Measurements from ENCODE around the gene ZNF444. TPM values are rescaled to one million over a fixed set of nuclear protein-coding genes. Genes with fewer than 3 reads are reported as not detected.
"Not testable (repeated sequence)": the region's sequence is repeated elsewhere in the genome, so short reads cannot be mapped to it uniquely, and the experiment has no call there.

Gene ZNF444
- total RNA-seq, 1 donor from 2014 or later, result 47.9 TPM

- H3K27me3 Mint-ChIP-seq (ENCODE audit: unreplicated experiment), result no peaks in the 10 kb centered on the region
- TF ChIP-seq CTCF (IDR thresholded peaks at IDR 0.05), result no peak
- H3K36me3 Mint-ChIP-seq (ENCODE audit: unreplicated experiment), result peaks cover 9% of the 10 kb centered on the region
- no peak overlapping the region for H3K4me3 Mint-ChIP-seq (ENCODE audit: unreplicated experiment)
- no peak for DNase-seq (ENCODE audit: extremely low spot score, unreplicated experiment)
- H3K4me1 Mint-ChIP-seq (ENCODE audit: unreplicated experiment), result peaks cover 26% of the 10 kb centered on the region
- peak overlapping the region; percentile 7 for H3K27ac Mint-ChIP-seq (ENCODE audit: unreplicated experiment)
- H3K9me3 Mint-ChIP-seq (ENCODE audit: unreplicated experiment), result no peaks in the 10 kb centered on the region
These were observed 36.7 kb upstream of the ZNF444 start for GRCh38 chr19:56104423-56104822.

GRCh38 chr19:56105090-56105701 lies 35.9 kb upstream of the ZNF444 start:
- Mint-ChIP-seq H3K4me1 (ENCODE audit: unreplicated experiment) (peaks cover 33% of the 10 kb centered on the region), H3K9me3 (ENCODE audit: unreplicated experiment) (no peaks in the 10 kb centered on the region), H3K27ac (ENCODE audit: unreplicated experiment) (peak overlapping the region; percentile 75), H3K4me3 (ENCODE audit: unreplicated experiment) (no peak overlapping the region), H3K27me3 (ENCODE audit: unreplicated experiment) (no peaks in the 10 kb centered on the region), H3K36me3 (ENCODE audit: unreplicated experiment) (peaks cover 5% of the 10 kb centered on the region)
- no peak for DNase-seq (ENCODE audit: extremely low spot score, unreplicated experiment)
- peak; percentile 62 for TF ChIP-seq CTCF (IDR thresholded peaks at IDR 0.05)

GRCh38 chr19:56105831-56106396 lies 35.2 kb upstream of the ZNF444 start:
- not testable (repeated sequence) for H3K36me3 Mint-ChIP-seq (ENCODE audit: unreplicated experiment); H3K9me3 Mint-ChIP-seq (ENCODE audit: unreplicated experiment)
- H3K27ac Mint-ChIP-seq (ENCODE audit: unreplicated experiment), result peak overlapping the region; percentile 69

GRCh38 chr19:56106397-56106849 lies 34.7 kb upstream of the ZNF444 start:
- Mint-ChIP-seq H3K9me3 (ENCODE audit: unreplicated experiment) (no peaks in the 10 kb centered on the region), H3K4me3 (ENCODE audit: unreplicated experiment) (no peak overlapping the region), H3K36me3 (ENCODE audit: unreplicated experiment) (peaks cover 4% of the 10 kb centered on the region), H3K4me1 (ENCODE audit: unreplicated experiment) (peaks cover 45% of the 10 kb centered on the region), H3K27ac (ENCODE audit: unreplicated experiment) (peak overlapping the region; percentile 69), H3K27me3 (ENCODE audit: unreplicated experiment) (no peaks in the 10 kb centered on the region)
- TF ChIP-seq CTCF (IDR thresholded peaks at IDR 0.05), result no peak
- DNase-seq (ENCODE audit: extremely low spot score, unreplicated experiment), result no peak

More at GRCh38 chr19:56105831-56106396, 35.2 kb upstream of the ZNF444 start:
- not testable (repeated sequence) for H3K27me3 Mint-ChIP-seq (ENCODE audit: unreplicated experiment); DNase-seq (ENCODE audit: extremely low spot score, unreplicated experiment); H3K4me3 Mint-ChIP-seq (ENCODE audit: unreplicated experiment)
- H3K4me1 Mint-ChIP-seq (ENCODE audit: unreplicated experiment), result peaks cover 40% of the 10 kb centered on the region

GRCh38 chr19:56106993-56107392 lies 34.1 kb upstream of the ZNF444 start:
- no peak overlapping the region for H3K4me3 Mint-ChIP-seq (ENCODE audit: unreplicated experiment)
- TF ChIP-seq CTCF (IDR thresholded peaks at IDR 0.05), result no peak
- H3K9me3 Mint-ChIP-seq (ENCODE audit: unreplicated experiment), result no peaks in the 10 kb centered on the region
- no peak overlapping the region for H3K27ac Mint-ChIP-seq (ENCODE audit: unreplicated experiment)
- H3K4me1 Mint-ChIP-seq (ENCODE audit: unreplicated experiment), result peaks cover 48% of the 10 kb centered on the region
- H3K27me3 Mint-ChIP-seq (ENCODE audit: unreplicated experiment), result no peaks in the 10 kb centered on the region
- DNase-seq (ENCODE audit: extremely low spot score, unreplicated experiment), result no peak
- peaks cover 2% of the 10 kb centered on the region for H3K36me3 Mint-ChIP-seq (ENCODE audit: unreplicated experiment)

Measured in osteocyte (in vitro differentiated cells).